GM12878 (cell line): ENCODE measurements around the gene CENPQ. TPM values are rescaled to one million over a fixed set of nuclear protein-coding genes. Genes with fewer than 3 reads are reported as not detected.

Source experiments
- ATAC-seq: fragments of 200-7000 bp; cut with Tn5 transposase; 3 replicates; pipeline ENCODE4 v1.9.1; 2020; ENCODE audit warnings: mild to moderate bottlenecking, moderate library complexity
- BruUV-seq: library from RNA; stranded (reverse); fragments of 400-500 nt; replicated peaks from 2 replicates; lab custom pipeline; 2021; lab: Mats Ljungman, UMichigan
- CTCF ChIA-PET: fragments of 300-600 bp; sonication (Branson Sonifier 250); formaldehyde crosslinking; extraction: SDS; loops from one replicate; lab custom pipeline; 2021; ENCODE audit warnings: inconsistent platforms; lab: Yijun Ruan, JAX
- POLR2A ChIA-PET: fragments of 350-600 bp; formaldehyde crosslinking; extraction: SDS; loops from one replicate; lab custom pipeline; 2021; ENCODE audit warnings: inconsistent platforms; lab: Charles Lee
- RAD21 ChIA-PET: fragments of 300-600 bp; sonication (Branson Sonifier 250); formaldehyde crosslinking; loops from one replicate; lab custom pipeline; 2023; ENCODE audit warnings: antibody characterized with exemption; ENCODE audit not compliant: unreplicated experiment; lab: Charles Lee
- SMC1A ChIA-PET: fragments of 300-600 bp; sonication (Branson Sonifier 250); formaldehyde crosslinking; loops from one replicate; lab custom pipeline; 2023; ENCODE audit not compliant: unreplicated experiment, uncharacterized antibody; lab: Charles Lee
- DNase-seq: peaks from one replicate; pipeline ENCODE4 v3.0.0-alpha.2; 2011; ENCODE audit warnings: low read depth, low spot score
- FAIRE-seq: peaks from 3 replicates; lab custom pipeline; 2011; peaks lifted over from hg19 to GRCh38; lab: Jason Lieb, UNC
- H2AFZ ChIP-seq: 2 replicates; pipeline ENCODE4 v1.6.0; 2011; ENCODE audit warnings: low read depth, low read length, control low read depth; ENCODE audit not compliant: control insufficient read depth
- H3K27ac ChIP-seq: 2 replicates; pipeline ENCODE4 v1.5.1; 2011; ENCODE audit warnings: control low read depth; ENCODE audit not compliant: control insufficient read depth, insufficient read depth
- H3K27me3 ChIP-seq, 2 experiments: replicated peaks in 1 of 2; 2 replicates each; pipeline versions ENCODE4 v1.6.0 to v1.6.1; 2011; ENCODE audit warnings: low read length in 1 of 2; ENCODE audit not compliant: control insufficient read depth in 2 of 2, insufficient read depth in 2 of 2
- H3K36me3 ChIP-seq, 2 experiments: 2 replicates each; pipeline ENCODE4 v1.5.1; 2011; ENCODE audit warnings: low read length in 1 of 2; ENCODE audit not compliant: control insufficient read depth in 2 of 2, insufficient read depth in 2 of 2
- H3K4me1 ChIP-seq: 2 replicates; pipeline ENCODE4 v1.6.1; 2011; ENCODE audit warnings: mild to moderate bottlenecking, low read length, moderate library complexity, mixed read lengths; ENCODE audit not compliant: control insufficient read depth, insufficient read depth
- H3K4me2 ChIP-seq: 2 replicates; pipeline ENCODE4 v1.6.0; 2011; ENCODE audit warnings: control low read depth; ENCODE audit not compliant: control insufficient read depth, insufficient read depth
- H3K4me3 ChIP-seq: fragments of 200-600 bp; sonication (generic); 2 replicates; pipeline ENCODE4 v1.5.1; 2016
- H3K79me2 ChIP-seq: 2 replicates; pipeline ENCODE4 v1.6.0; 2011; ENCODE audit warnings: low read length; ENCODE audit not compliant: control insufficient read depth, insufficient read depth
- H3K9ac ChIP-seq: 2 replicates; pipeline ENCODE4 v1.8.0; 2011; ENCODE audit warnings: low read length, control low read depth, mixed read lengths; ENCODE audit not compliant: control insufficient read depth, insufficient read depth
- H3K9me3 ChIP-seq: replicated peaks from 3 replicates; pipeline ENCODE4 v1.5.1; 2011; ENCODE audit warnings: mild to moderate bottlenecking, low read length; ENCODE audit not compliant: control insufficient read depth, insufficient read depth
- H4K20me1 ChIP-seq: 2 replicates; pipeline ENCODE4 v1.6.0; 2011; ENCODE audit not compliant: control insufficient read depth, insufficient read depth
- CBX5 ChIP-seq: sonication (generic); IDR thresholded peaks from 2 replicates; pipeline ENCODE4 v1.6.1; 2016; ENCODE audit warnings: low read depth, moderate library complexity, mild to moderate bottlenecking, inconsistent platforms
- HDAC6 ChIP-seq: fragments of 200-600 bp; sonication (generic); IDR thresholded peaks from one replicate; pipeline ENCODE4 v1.8.0; 2017; ENCODE audit warnings: antibody characterized with exemption; ENCODE audit not compliant: unreplicated experiment
- IKZF1 ChIP-seq: fragments of 450-650 bp; conservative IDR thresholded peaks from 2 replicates; pipeline ENCODE4 v1.6.1; 2017; ENCODE audit warnings: antibody characterized with exemption, mild to moderate bottlenecking
- NFXL1 ChIP-seq: fragments of 450-650 bp; IDR thresholded peaks from 2 replicates; pipeline ENCODE4 v1.6.1; 2017; ENCODE audit warnings: antibody characterized with exemption, mild to moderate bottlenecking, borderline replicate concordance
- RFX5 ChIP-seq: IDR thresholded peaks from 2 replicates; pipeline ENCODE4 v1.6.1; 2011; ENCODE audit warnings: low read depth, low read length, improper control_type of control experiment
- SIX5 ChIP-seq: IDR thresholded peaks from 2 replicates; pipeline ENCODE4 v1.6.1; 2011; ENCODE audit warnings: mild to moderate bottlenecking, low read depth, low read length, moderate library complexity; ENCODE audit not compliant: severe bottlenecking
- SP1 ChIP-seq: IDR thresholded peaks from one replicate; pipeline ENCODE4 v1.6.1; 2011; ENCODE audit warnings: low read depth, low read length
- SUZ12 ChIP-seq: fragments of 200-600 bp; sonication (generic); IDR thresholded peaks from one replicate; pipeline ENCODE4 v1.6.1; 2018; ENCODE audit warnings: antibody characterized with exemption, mild to moderate bottlenecking; ENCODE audit not compliant: unreplicated experiment
- TAF1 ChIP-seq: IDR thresholded peaks from 2 replicates; pipeline ENCODE4 v1.6.1; 2011; ENCODE audit warnings: mild to moderate bottlenecking, low read depth, low read length, borderline replicate concordance
- TCF12 ChIP-seq: IDR thresholded peaks from 2 replicates; pipeline ENCODE4 v1.6.1; 2011; ENCODE audit warnings: low read depth, mild to moderate bottlenecking, low read length
- YBX1 ChIP-seq: fragments of 450-650 bp; IDR thresholded peaks from 2 replicates; pipeline ENCODE4 v1.6.1; 2016; ENCODE audit warnings: antibody characterized with exemption
- ZSCAN29 ChIP-seq: fragments of 450-650 bp; IDR thresholded peaks from 2 replicates; pipeline ENCODE4 v1.6.1; 2017; ENCODE audit warnings: mild to moderate bottlenecking, moderate library complexity
- WGBS: methylation state at CpG from one replicate; pipeline ENCODE4 v1.1.6; 2016; ENCODE audit warnings: low lambda C conversion rate; ENCODE audit not compliant: insufficient replicate concordance, insufficient coverage; ENCODE audit errors: missing lambda C conversion rate; 5-methylcytosine and 5-hydroxymethylcytosine counted together
- in situ Hi-C: fragments of 300-500 bp; cut with MboI; formaldehyde crosslinking; loops from 9 replicates; pipeline ENCODE4 v1.14.3; 2018; ENCODE audit warnings: mixed read lengths
- intact Hi-C: fragments of 100-400 bp; cut with micrococcal nuclease; formaldehyde crosslinking; loops from one replicate; pipeline ENCODE4 v1.14.2; 2022; ENCODE audit not compliant: unreplicated experiment
- polyA plus RNA-seq, 11 experiments: library from polyadenylated mRNA; depleted of rRNA in 4 of 11; unstranded in 6 of 11; stranded (reverse) in 5 of 11; fragments of >200 nt; fragmentation: Nextera tagmentation in 4 of 11; fragmentation: Illumina TruSeq in 1 of 11; extraction: Ambion mirVana in 4 of 11; extraction: Trizol in 1 of 11; gene quantifications; 1 replicate in 1 of 11; 2 replicates in 10 of 11; pipeline versions ENCODE4 v1.2.1 to v1.2.3, GENCODE V29; 2011 to 2016; ENCODE audit warnings: inconsistent platforms in 2 of 11, missing spikeins in 2 of 11, low read depth in 1 of 11
- total RNA-seq, 4 experiments: library from RNA; depleted of rRNA in 3 of 4; stranded (reverse); fragments of >200 nt in 3 of 4; fragmentation: Illumina TruSeq in 1 of 4; extraction: Trizol in 1 of 4; gene quantifications; 2 replicates each; pipeline versions ENCODE4 v1.2.1 to v1.2.3, GENCODE V29; 2013 to 2021
- TF ChIP-seq, protein P1 (sequence below): IDR thresholded peaks from 2 replicates; pipeline ENCODE4 v1.6.1; 2012; ENCODE audit warnings: low read depth, low read length, improper control_type of control experiment
- TF ChIP-seq, protein P2 (sequence below): fragments of 450-650 bp; conservative IDR thresholded peaks from 2 replicates; pipeline ENCODE4 v1.6.1; 2017; ENCODE audit warnings: mild to moderate bottlenecking, moderate library complexity
- TF ChIP-seq, protein P3 (sequence below): fragments of 450-650 bp; IDR thresholded peaks from 2 replicates; pipeline ENCODE4 v1.6.1; 2017; ENCODE audit warnings: mild to moderate bottlenecking, moderate library complexity
- TF ChIP-seq, protein P4 (sequence below): fragments of 450-650 bp; IDR thresholded peaks from 2 replicates; pipeline ENCODE4 v1.6.1; 2017; ENCODE audit warnings: low read depth, mild to moderate bottlenecking, moderate library complexity

The CENPQ gene
- total and polyA plus RNA-seq, 10 of the 15 experiments (the other 5 are each of a cell fraction or from before 2014, with no cell fraction given): 7.4 to 34.2 (median 17.8) TPM

GRCh38 chr6:49515485-49516146 is 52.4 kb downstream of the CENPQ start:
- Histone ChIP-seq H3K9ac (no peak overlapping the region), H3K9me3 (no peaks in the 10 kb centered on the region), H4K20me1 (no peaks in the 10 kb centered on the region), H3K4me2 (no peak overlapping the region), H3K4me1 (no peaks in the 10 kb centered on the region), H3K27ac (no peak overlapping the region), H3K79me2 (no peaks in the 10 kb centered on the region), H2AFZ (no peak overlapping the region), H3K36me3 (no peaks in the 10 kb centered on the region), H3K27me3 (no peaks in the 10 kb centered on the region), H3K4me3 (no peak overlapping the region)
- ATAC-seq (no peak), FAIRE-seq (no peak), DNase-seq (no peak)
- BruUV-seq: no TSS peak
- CTCF ChIA-PET: interaction anchor here (1.1 kb wide), 1 partner anchor 15 kb away, joined by 3 read pairs; no protein-coding TSS in a partner anchor
- intact Hi-C loops: no loop called here
- POLR2A ChIA-PET: no interaction called here
- RAD21 ChIA-PET: no interaction called here
- in situ Hi-C loops: no loop called here
- TF ChIP-seq RFX5 (no peak), CBX5 (no peak), TCF12 (no peak), IKZF1 (no peak), NFXL1 (no peak), SIX5 (no peak), SUZ12 (no peak), SP1 (no peak), ZSCAN29 (no peak), TAF1 (no peak), HDAC6 (no peak), YBX1 (no peak)
- TF ChIP-seq, protein P1, sequence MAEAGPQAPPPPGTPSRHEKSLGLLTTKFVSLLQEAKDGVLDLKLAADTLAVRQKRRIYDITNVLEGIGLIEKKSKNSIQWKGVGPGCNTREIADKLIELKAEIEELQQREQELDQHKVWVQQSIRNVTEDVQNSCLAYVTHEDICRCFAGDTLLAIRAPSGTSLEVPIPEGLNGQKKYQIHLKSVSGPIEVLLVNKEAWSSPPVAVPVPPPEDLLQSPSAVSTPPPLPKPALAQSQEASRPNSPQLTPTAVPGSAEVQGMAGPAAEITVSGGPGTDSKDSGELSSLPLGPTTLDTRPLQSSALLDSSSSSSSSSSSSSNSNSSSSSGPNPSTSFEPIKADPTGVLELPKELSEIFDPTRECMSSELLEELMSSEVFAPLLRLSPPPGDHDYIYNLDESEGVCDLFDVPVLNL: no peak
- TF ChIP-seq, protein P2, sequence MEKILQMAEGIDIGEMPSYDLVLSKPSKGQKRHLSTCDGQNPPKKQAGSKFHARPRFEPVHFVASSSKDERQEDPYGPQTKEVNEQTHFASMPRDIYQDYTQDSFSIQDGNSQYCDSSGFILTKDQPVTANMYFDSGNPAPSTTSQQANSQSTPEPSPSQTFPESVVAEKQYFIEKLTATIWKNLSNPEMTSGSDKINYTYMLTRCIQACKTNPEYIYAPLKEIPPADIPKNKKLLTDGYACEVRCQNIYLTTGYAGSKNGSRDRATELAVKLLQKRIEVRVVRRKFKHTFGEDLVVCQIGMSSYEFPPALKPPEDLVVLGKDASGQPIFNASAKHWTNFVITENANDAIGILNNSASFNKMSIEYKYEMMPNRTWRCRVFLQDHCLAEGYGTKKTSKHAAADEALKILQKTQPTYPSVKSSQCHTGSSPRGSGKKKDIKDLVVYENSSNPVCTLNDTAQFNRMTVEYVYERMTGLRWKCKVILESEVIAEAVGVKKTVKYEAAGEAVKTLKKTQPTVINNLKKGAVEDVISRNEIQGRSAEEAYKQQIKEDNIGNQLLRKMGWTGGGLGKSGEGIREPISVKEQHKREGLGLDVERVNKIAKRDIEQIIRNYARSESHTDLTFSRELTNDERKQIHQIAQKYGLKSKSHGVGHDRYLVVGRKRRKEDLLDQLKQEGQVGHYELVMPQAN: no peak
- TF ChIP-seq, protein P3, sequence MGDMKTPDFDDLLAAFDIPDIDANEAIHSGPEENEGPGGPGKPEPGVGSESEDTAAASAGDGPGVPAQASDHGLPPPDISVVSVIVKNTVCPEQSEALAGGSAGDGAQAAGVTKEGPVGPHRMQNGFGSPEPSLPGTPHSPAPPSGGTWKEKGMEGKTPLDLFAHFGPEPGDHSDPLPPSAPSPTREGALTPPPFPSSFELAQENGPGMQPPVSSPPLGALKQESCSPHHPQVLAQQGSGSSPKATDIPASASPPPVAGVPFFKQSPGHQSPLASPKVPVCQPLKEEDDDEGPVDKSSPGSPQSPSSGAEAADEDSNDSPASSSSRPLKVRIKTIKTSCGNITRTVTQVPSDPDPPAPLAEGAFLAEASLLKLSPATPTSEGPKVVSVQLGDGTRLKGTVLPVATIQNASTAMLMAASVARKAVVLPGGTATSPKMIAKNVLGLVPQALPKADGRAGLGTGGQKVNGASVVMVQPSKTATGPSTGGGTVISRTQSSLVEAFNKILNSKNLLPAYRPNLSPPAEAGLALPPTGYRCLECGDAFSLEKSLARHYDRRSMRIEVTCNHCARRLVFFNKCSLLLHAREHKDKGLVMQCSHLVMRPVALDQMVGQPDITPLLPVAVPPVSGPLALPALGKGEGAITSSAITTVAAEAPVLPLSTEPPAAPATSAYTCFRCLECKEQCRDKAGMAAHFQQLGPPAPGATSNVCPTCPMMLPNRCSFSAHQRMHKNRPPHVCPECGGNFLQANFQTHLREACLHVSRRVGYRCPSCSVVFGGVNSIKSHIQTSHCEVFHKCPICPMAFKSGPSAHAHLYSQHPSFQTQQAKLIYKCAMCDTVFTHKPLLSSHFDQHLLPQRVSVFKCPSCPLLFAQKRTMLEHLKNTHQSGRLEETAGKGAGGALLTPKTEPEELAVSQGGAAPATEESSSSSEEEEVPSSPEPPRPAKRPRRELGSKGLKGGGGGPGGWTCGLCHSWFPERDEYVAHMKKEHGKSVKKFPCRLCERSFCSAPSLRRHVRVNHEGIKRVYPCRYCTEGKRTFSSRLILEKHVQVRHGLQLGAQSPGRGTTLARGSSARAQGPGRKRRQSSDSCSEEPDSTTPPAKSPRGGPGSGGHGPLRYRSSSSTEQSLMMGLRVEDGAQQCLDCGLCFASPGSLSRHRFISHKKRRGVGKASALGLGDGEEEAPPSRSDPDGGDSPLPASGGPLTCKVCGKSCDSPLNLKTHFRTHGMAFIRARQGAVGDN: no peak
- TF ChIP-seq, protein P4, sequence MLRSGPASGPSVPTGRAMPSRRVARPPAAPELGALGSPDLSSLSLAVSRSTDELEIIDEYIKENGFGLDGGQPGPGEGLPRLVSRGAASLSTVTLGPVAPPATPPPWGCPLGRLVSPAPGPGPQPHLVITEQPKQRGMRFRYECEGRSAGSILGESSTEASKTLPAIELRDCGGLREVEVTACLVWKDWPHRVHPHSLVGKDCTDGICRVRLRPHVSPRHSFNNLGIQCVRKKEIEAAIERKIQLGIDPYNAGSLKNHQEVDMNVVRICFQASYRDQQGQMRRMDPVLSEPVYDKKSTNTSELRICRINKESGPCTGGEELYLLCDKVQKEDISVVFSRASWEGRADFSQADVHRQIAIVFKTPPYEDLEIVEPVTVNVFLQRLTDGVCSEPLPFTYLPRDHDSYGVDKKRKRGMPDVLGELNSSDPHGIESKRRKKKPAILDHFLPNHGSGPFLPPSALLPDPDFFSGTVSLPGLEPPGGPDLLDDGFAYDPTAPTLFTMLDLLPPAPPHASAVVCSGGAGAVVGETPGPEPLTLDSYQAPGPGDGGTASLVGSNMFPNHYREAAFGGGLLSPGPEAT: no peak
- SMC1A ChIA-PET: no interaction called here
- 22% methylated on average over 10 of the region's 10 CpGs for whole genome bisulfite sequencing
